ENCODE data around the gene MAML2. TPM values are rescaled to one million over a fixed set of nuclear protein-coding genes. Genes with fewer than 3 reads are reported as not detected.

Gene MAML2
- total RNA-seq, 1 experiment from 2014 or later: 2.7 TPM

DNA sequence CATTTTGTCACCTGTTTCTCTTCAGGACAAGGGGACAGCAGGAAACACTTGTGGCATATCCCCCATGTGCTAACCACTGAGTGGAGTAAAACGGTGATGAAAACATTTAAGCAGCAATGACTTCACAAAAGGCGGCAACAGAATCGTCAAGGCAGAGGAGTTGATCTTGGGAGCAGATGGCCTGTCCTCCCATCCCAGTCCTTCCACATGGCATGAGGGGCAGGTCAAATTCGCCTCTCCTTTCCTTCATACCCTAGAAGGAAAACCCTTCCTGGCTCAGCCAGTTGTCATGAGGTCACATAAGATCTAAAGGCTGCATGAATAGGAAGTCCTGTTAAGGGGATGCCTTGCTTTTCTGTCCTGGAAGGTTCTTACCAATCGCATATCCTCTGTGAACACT, 169.1 kb downstream of the MAML2 start:
- no CpG with 5 or more reads among the region's 5 CpGs for WGBS (ENCODE audit: extremely low coverage, insufficient read length, low lambda C conversion rate)
- H2BK120ac ChIP-seq (ENCODE audit: low read depth, low read length, poor library complexity, severe bottlenecking): no peak overlapping the region
- Mint-ChIP-seq H3K36me3 (ENCODE audit: insufficient read depth in 1 of 3, low read depth in 3 of 3) (no peaks in the 10 kb centered on the region), H3K4me1 (peaks cover 7 to 13% of the 10 kb centered on the region in 2 experiments), H3K4me3 (no peak overlapping the region), H3K27ac (no peak overlapping the region), H3K9me3 (no peaks in the 10 kb centered on the region), H3K27me3 (ENCODE audit: low read depth) (no peaks in the 10 kb centered on the region)
- H3K4me2 ChIP-seq (ENCODE audit: insufficient read depth, insufficient read length, low read length): no peak overlapping the region
- no peaks in the 10 kb centered on the region for H3K79me2 ChIP-seq (ENCODE audit: insufficient read depth, low read length)
- no peak overlapping the region for H2BK20ac ChIP-seq (ENCODE audit: low read depth, low read length, poor library complexity, severe bottlenecking)
- H3K14ac ChIP-seq (ENCODE audit: insufficient read depth, low read length): no peak overlapping the region
- no peak overlapping the region for H2AK5ac ChIP-seq (ENCODE audit: insufficient read length, low read length)
- H3K23me2 ChIP-seq (ENCODE audit: insufficient read length, low read depth, low read length, poor library complexity, severe bottlenecking): no peaks in the 10 kb centered on the region
- H3K27ac ChIP-seq (ENCODE audit: insufficient read length, low read depth, low read length): no peak overlapping the region
- no peaks in the 10 kb centered on the region for H3K9me3 ChIP-seq (ENCODE audit: control insufficient read depth, low read depth, low read length)
- no peaks in the 10 kb centered on the region for H4K20me1 ChIP-seq (ENCODE audit: control insufficient read depth, insufficient read depth, insufficient read length)
- H4K5ac ChIP-seq (ENCODE audit: insufficient read length, low read depth, low read length): no peak overlapping the region
- no peak overlapping the region for H3K4ac ChIP-seq (ENCODE audit: low read depth, low read length)
- no peak overlapping the region for H3K23ac ChIP-seq (ENCODE audit: insufficient read length, low read depth, low read length)
- no peak overlapping the region for H2BK15ac ChIP-seq (ENCODE audit: low read depth, low read length)
- TF ChIP-seq, protein P1, sequence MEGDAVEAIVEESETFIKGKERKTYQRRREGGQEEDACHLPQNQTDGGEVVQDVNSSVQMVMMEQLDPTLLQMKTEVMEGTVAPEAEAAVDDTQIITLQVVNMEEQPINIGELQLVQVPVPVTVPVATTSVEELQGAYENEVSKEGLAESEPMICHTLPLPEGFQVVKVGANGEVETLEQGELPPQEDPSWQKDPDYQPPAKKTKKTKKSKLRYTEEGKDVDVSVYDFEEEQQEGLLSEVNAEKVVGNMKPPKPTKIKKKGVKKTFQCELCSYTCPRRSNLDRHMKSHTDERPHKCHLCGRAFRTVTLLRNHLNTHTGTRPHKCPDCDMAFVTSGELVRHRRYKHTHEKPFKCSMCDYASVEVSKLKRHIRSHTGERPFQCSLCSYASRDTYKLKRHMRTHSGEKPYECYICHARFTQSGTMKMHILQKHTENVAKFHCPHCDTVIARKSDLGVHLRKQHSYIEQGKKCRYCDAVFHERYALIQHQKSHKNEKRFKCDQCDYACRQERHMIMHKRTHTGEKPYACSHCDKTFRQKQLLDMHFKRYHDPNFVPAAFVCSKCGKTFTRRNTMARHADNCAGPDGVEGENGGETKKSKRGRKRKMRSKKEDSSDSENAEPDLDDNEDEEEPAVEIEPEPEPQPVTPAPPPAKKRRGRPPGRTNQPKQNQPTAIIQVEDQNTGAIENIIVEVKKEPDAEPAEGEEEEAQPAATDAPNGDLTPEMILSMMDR (conservative IDR thresholded peaks at IDR 0.05): no peak
- no peak overlapping the region for H2AFZ ChIP-seq (ENCODE audit: low read length)
- no peak for DNase-seq
- H3K27me3 ChIP-seq (ENCODE audit: insufficient read depth, low read length): no peaks in the 10 kb centered on the region
- H3K9ac ChIP-seq (ENCODE audit: extremely low read depth, insufficient read length, low read length): no peak overlapping the region
- no peaks in the 10 kb centered on the region for H3K4me1 ChIP-seq (ENCODE audit: insufficient read depth, low read length)
- H3K56ac ChIP-seq (ENCODE audit: insufficient read length, low read depth, low read length): no peak overlapping the region
- H4K8ac ChIP-seq (replicated peaks; ENCODE audit: insufficient read length, low read depth, low read length): no peak overlapping the region
- no peak overlapping the region for H4K91ac ChIP-seq (ENCODE audit: insufficient read length, low read depth, low read length)
- H2BK12ac ChIP-seq (ENCODE audit: insufficient read length, low read depth, low read length): no peak overlapping the region
- no peaks in the 10 kb centered on the region for H3K79me1 ChIP-seq (ENCODE audit: insufficient read depth, low read depth, low read length, poor library complexity, severe bottlenecking)
- H3T11ph ChIP-seq (ENCODE audit: low read length): no peak overlapping the region
- no peak overlapping the region for H2BK5ac ChIP-seq (ENCODE audit: insufficient read length, low read length)
- no peak overlapping the region for H3K18ac ChIP-seq (ENCODE audit: insufficient read length, low read depth, low read length)
